GM18951 (cell line): ENCODE data around the gene NTRK2.
"Not testable (repeated sequence)": the region's sequence is repeated elsewhere in the genome, so short reads cannot be mapped to it uniquely, and the experiment has no call there.

Experiments used
- POLR2A ChIP-seq: IDR thresholded peaks from 4 replicates; pipeline ENCODE4 v1.6.1; 2011; ENCODE audit warnings: mild to moderate bottlenecking; ENCODE audit not compliant: insufficient read length, insufficient read depth; ENCODE audit errors: extremely low read depth
- in situ Hi-C: fragments of 300-500 bp; cut with MboI; formaldehyde crosslinking; loops from one replicate; pipeline ENCODE4 v1.12.0; 2022; ENCODE audit warnings: low sequenced_read_pairs, mixed read lengths, inconsistent platforms; ENCODE audit not compliant: unreplicated experiment

Gene NTRK2

DNA sequence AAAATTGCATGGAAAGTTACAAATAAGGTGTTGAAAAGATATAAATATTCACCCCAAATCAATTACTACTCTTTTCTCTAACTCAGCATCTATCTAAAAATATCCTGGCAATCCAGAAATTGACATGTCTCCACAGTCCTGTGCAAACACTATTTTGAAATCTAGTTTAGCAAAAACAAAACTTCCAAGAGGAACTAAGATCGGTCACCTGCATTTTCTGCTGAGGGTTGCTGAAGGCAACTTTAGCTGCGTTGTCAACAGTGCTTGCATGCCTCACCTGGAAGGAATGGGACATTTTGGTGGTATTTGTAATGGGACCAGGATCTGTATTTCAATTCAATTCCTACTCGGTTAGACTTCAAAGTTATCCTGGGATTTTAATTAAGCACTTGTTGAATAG, 398.3 kb downstream of the NTRK2 start:
- in situ Hi-C loops: no loop called here

DNA sequence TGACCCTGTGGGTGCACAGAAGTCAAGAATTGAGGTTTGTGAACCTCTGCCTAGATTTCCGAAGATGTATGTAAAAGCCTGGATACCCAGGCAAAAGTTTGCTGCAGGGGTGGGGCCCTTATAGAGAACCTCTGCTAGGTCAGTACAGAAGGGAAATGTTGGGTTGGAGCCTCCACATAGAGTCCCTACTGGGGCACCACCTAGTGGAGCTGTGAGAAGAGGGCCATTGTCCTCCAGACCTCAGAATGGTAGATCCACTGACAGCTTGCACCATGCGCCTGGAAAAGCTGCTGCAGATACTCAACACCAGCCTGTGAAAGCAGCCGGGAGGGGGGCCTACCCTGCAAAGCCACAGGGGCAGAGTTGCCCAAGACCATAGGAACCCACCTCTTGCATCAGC, 399.9 kb downstream of the NTRK2 start:
- in situ Hi-C loops: not testable (repeated sequence)

More for the DNA sequence above, 398.3 kb downstream of the NTRK2 start:
- no peak for TF ChIP-seq POLR2A
